GM12872 (cell line): ENCODE data around the gene INPPL1.

ENCODE experiments used
- CTCF ChIP-seq: IDR thresholded peaks from 3 replicates; pipeline ENCODE4 v1.5.1; 2011; ENCODE audit warnings: low read depth, mild to moderate bottlenecking, low read length, moderate library complexity; ENCODE audit not compliant: insufficient read depth

Gene INPPL1

GRCh38 chr11:72236774-72237111, 12.2 kb downstream of the INPPL1 start:
- no peak for TF ChIP-seq CTCF

- TF ChIP-seq CTCF = no peak
These were observed 12.8 kb downstream of the INPPL1 start for GRCh38 chr11:72237112-72237931.

- TF ChIP-seq CTCF = peak; percentile 86
These were observed 13.5 kb downstream of the INPPL1 start for GRCh38 chr11:72238040-72238450.

GRCh38 chr11:72238492-72239312, 14.1 kb downstream of the INPPL1 start:
- no peak for TF ChIP-seq CTCF

GRCh38 chr11:72239313-72239848, 14.8 kb downstream of the INPPL1 start:
- TF ChIP-seq CTCF = no peak

GRCh38 chr11:72239849-72240460, 15.4 kb downstream of the INPPL1 start:
- TF ChIP-seq CTCF = no peak
